Measurements from ENCODE around the gene CLCN7.

- TF ChIP-seq, protein P1, sequence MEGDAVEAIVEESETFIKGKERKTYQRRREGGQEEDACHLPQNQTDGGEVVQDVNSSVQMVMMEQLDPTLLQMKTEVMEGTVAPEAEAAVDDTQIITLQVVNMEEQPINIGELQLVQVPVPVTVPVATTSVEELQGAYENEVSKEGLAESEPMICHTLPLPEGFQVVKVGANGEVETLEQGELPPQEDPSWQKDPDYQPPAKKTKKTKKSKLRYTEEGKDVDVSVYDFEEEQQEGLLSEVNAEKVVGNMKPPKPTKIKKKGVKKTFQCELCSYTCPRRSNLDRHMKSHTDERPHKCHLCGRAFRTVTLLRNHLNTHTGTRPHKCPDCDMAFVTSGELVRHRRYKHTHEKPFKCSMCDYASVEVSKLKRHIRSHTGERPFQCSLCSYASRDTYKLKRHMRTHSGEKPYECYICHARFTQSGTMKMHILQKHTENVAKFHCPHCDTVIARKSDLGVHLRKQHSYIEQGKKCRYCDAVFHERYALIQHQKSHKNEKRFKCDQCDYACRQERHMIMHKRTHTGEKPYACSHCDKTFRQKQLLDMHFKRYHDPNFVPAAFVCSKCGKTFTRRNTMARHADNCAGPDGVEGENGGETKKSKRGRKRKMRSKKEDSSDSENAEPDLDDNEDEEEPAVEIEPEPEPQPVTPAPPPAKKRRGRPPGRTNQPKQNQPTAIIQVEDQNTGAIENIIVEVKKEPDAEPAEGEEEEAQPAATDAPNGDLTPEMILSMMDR (IDR thresholded peaks at IDR 0.05): no peak
- TF ChIP-seq POLR2A (IDR thresholded peaks at IDR 0.05): no peak
Observed at GRCh38 chr16:1437606-1438005, 37.2 kb downstream of the CLCN7 start.
